Astrocyte of the spinal cord (primary cell): ENCODE data around the gene ERLEC1.
A peak's percentile ranks its signal among the peaks of the same experiment; 100 is the strongest.

ENCODE experiments used
- DNase-seq: peaks from one replicate; pipeline ENCODE4 v3.0.0; 2011; ENCODE audit warnings: low read depth, low spot score
- H3K4me3 ChIP-seq: 2 replicates; pipeline ENCODE4 v1.5.1; 2011; ENCODE audit warnings: low read depth, mild to moderate bottlenecking, low read length, moderate library complexity
- in situ Hi-C: cut with HindIII; loops from 2 replicates; pipeline ENCODE4 v1.10.0; 2017; ENCODE audit warnings: low sequenced_read_pairs
- TF ChIP-seq, protein P1 (sequence below): IDR thresholded peaks from 2 replicates; pipeline ENCODE4 v1.5.1; 2012; ENCODE audit warnings: low read depth, mild to moderate bottlenecking, low read length, inconsistent platforms

ERLEC1 gene

DNA sequence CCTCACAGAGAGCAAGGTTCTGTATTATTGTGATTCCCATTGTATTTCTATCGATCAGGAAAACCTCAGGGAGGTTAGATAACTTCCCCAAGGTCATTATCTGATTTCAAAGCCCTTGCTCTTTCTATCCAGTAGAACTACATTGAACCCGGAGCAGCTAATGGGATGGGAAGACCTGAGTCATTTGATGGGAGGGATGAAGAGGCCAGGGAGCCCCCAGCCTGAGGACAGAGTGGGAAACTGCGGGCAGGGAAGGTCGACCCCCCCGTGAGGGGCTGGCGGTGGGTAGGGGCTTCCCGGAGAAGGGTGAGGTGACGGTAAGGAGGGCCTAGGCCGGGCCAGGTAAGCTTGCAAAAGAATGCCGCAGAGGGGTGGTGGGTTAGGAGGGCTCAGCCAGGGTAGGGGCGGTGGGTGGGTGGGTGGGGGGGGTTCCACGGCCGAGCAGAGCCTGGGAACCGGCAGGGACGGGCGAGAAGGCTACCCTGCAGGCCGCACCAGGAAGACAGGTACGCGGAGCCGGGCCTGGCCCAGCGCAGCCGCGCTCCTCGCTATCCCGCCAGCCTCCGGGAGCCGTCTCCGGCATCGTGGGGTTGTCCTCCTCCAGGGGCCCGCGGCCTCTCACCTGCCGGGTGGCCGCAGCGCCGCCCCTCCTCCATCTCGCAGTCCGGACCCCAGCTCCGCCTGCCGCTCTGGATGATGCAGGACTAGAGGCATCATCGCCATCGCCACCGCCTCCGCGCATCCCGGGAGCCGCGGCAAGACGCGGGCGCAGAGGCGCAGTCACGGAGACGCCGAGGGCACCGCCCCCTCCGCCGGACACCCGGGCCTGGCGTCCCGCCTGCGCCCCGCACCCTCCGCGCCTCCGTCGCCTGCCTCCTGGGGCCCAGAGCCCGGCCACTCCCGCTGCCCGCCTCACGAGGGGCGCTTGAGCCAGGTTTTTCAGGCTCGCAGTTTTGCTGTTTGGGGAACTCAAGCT lies 72.7 kb downstream of the ERLEC1 start, which contains the start of gene GPR75:
Gene GPR75, minus strand, starts transcription at position 762 of the 976 bp plus-strand sequence. CDS start 5,211 bp downstream, outside the sequence.
- H3K4me3 ChIP-seq = peak within 1 kb of the TSS; percentile 40
- TF ChIP-seq, protein P1, sequence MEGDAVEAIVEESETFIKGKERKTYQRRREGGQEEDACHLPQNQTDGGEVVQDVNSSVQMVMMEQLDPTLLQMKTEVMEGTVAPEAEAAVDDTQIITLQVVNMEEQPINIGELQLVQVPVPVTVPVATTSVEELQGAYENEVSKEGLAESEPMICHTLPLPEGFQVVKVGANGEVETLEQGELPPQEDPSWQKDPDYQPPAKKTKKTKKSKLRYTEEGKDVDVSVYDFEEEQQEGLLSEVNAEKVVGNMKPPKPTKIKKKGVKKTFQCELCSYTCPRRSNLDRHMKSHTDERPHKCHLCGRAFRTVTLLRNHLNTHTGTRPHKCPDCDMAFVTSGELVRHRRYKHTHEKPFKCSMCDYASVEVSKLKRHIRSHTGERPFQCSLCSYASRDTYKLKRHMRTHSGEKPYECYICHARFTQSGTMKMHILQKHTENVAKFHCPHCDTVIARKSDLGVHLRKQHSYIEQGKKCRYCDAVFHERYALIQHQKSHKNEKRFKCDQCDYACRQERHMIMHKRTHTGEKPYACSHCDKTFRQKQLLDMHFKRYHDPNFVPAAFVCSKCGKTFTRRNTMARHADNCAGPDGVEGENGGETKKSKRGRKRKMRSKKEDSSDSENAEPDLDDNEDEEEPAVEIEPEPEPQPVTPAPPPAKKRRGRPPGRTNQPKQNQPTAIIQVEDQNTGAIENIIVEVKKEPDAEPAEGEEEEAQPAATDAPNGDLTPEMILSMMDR = no peak
- peak; percentile 26 for DNase-seq
- in situ Hi-C loops = no loop called here

DNA sequence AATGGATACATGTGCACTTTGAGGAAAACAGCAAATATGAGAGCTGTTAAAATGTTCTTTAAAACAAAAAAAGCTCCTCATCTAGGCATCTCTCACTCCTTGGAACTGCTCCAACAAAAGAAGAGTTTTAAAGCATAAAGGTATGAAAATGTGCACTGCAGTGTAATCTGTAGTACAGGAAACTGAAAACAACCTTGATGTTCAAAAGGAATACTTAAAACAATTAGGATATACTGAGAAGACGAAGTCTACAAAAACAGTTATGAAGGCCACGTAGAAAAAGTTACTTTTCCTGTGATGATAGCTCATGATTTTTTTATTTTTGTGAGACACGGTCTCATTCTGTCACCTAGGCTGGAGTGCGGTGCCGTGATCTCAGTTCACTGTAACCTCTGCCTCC lies 75.0 kb downstream of the ERLEC1 start:
- TF ChIP-seq, protein P1 = no peak
- in situ Hi-C loops = no loop called here
- DNase-seq = no peak
- no peak overlapping the region for H3K4me3 ChIP-seq

DNA sequence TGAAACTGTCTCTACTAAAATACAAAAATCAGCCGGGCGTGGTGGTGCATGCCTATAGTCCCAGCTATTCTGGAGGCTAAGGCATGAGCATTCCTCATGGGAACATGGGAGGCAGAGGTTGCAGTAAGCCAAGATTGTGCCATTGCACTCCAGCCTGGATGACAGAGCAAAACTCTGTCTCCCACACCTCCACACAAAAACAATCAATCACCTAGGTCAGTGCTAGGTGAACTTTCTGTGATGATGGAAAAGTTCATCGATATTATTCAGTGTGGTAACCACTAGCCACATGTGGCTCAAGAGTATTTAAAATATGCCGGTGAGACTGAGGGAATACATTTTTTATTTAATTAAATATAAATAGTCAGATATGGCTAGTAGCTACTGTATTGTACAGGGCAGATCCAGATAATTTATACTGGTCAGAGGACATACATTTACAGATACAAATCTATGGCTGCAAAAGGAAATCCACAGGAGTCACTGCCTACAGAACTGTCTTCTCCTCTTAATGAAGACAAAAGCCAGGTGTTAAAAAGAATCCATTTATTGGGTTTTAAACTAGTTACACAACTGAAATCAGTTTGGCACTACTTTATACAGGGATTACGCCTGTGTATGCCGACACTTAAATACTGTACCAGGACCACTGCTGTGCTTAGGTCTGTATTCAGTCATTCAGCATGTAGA lies 76.8 kb downstream of the ERLEC1 start:
- in situ Hi-C loops = no loop called here
- no peak overlapping the region for H3K4me3 ChIP-seq
- no peak for DNase-seq
- TF ChIP-seq, protein P1 = no peak

DNA sequence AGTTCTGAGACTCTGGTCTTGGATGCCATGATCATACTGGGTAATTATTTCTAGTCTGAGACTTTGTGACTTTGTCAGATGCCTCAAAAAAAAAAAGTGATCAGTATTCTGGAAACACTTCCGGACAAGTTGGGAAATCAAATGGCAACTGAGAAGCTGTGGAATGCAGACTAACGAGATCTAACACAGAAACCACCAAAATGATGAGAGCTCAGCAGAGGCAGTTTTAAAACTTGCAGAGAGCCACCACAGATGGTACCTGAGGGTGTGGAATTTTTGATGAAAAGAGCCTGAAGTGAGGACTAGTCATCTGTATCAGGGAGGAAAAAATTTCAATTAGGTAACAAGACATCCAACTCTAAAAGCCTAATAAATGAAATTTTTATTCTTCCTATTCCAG lies 78.4 kb downstream of the ERLEC1 start:
- in situ Hi-C loops = no loop called here
- H3K4me3 ChIP-seq = no peak overlapping the region
- no peak for DNase-seq
- TF ChIP-seq, protein P1 = no peak

DNA sequence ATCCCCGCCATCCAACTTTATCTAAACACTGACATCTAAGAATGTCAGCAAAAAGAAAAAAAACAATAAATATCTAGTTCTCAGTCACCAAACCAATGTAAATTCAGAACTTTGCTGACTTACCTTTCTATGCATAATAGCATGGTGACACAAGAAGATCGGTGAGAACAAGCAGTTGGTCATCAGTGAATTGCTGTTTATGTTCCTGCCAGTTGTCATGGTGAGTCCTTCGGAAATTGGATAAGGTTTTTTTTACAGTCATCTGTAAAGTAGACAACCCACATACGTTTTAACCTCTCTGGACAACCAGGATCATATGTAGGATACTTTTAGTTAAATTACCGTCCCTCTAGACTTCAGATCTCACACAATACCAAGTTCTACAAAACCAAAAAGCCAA lies 79.1 kb downstream of the ERLEC1 start:
- in situ Hi-C loops = no loop called here
- TF ChIP-seq, protein P1 = no peak
- H3K4me3 ChIP-seq = no peak overlapping the region
- no peak for DNase-seq

DNA sequence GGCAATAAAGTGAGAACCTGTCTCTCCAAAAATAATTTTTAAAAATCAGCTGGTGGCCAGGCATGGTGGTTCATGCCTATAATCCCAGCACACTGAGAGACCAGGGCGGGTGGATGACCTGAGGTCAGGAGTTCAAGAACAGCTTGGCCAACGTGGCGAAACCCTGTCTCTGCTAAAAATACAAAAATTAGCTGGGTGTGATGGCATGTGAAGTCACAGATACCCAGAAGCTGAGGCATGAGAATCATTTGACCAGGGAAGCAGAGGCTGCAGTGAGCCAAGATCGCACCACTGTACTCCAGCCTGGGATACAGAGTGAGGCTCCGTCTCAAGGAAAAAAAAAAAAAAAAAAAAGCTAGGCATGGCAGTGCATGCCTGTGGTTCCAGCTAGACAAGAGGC lies 80.3 kb downstream of the ERLEC1 start:
- H3K4me3 ChIP-seq = no peak overlapping the region
- TF ChIP-seq, protein P1 = no peak
- in situ Hi-C loops = no loop called here
- DNase-seq = no peak
